Measurements from ENCODE around the gene EEA1.

DNA sequence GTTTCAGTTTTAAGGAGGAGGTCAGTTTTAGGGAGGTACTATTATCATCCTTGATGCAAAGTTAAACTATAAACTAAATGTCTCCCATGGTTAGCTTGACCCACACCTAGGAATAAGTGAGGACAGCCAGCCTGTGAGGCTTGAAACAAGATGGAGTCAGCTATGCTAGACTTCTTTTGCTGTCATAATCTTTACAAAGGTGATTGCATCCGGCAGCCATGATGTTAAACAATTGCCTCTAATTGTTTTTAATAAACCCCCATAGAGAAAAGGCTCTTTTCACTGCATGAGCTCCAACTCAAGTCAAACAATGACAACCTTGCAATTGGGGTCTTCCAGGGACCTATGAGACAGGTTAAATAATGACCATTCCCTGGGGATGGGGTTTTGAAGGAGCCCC, 45.7 kb upstream of the EEA1 start:
- TF ChIP-seq, protein P1, sequence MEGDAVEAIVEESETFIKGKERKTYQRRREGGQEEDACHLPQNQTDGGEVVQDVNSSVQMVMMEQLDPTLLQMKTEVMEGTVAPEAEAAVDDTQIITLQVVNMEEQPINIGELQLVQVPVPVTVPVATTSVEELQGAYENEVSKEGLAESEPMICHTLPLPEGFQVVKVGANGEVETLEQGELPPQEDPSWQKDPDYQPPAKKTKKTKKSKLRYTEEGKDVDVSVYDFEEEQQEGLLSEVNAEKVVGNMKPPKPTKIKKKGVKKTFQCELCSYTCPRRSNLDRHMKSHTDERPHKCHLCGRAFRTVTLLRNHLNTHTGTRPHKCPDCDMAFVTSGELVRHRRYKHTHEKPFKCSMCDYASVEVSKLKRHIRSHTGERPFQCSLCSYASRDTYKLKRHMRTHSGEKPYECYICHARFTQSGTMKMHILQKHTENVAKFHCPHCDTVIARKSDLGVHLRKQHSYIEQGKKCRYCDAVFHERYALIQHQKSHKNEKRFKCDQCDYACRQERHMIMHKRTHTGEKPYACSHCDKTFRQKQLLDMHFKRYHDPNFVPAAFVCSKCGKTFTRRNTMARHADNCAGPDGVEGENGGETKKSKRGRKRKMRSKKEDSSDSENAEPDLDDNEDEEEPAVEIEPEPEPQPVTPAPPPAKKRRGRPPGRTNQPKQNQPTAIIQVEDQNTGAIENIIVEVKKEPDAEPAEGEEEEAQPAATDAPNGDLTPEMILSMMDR (IDR thresholded peaks at IDR 0.05), result no peak
- no peak for TF ChIP-seq EP300 (IDR thresholded peaks at IDR 0.05; ENCODE audit: low read depth)
- no peak for TF ChIP-seq POLR2AphosphoS5 (IDR thresholded peaks at IDR 0.05)
- no peak for TF ChIP-seq POLR2A (IDR thresholded peaks at IDR 0.05)

Measured in transverse colon (tissue), 4 donors.